Measurements from ENCODE around the gene LRG1. TPM values are rescaled to one million over a fixed set of nuclear protein-coding genes. Genes with fewer than 3 reads are reported as not detected.
"Not testable (repeated sequence)": the region's sequence is repeated elsewhere in the genome, so short reads cannot be mapped to it uniquely, and the experiment has no call there.

The LRG1 gene
- total RNA-seq, 1 donor from 2014 or later, result not detected

DNA sequence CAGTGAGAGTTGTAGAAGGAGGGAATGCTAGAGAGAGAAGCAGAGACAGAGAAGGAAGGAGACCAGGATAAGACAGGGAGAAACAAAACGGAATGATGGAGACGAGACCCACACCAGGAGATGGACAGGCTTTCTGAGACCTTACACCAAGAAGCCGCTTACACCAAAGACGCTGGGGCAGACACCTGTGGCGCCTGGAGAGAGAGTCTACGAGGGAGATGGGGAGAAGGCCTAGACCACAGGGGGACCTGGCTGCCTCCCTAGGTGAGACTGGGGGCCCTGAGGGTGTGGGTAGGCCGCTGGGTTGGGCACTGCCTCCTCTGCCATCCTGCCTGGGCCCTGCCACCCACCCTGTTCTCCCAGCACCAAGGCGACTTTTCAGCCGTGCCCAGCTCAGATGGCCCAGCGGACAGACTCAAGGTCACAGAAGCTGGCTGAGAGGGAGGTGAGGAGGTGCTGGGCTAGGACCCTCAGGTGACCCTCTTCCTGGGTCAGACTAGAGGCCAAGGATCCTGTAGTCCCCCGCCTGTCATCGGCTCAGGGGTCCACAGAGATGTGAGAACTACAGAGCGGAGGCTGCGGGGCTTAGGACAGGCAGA, 9.8 kb downstream of the LRG1 start:
- no peak for DNase-seq (ENCODE audit: low spot score)
- H3K27me3 Mint-ChIP-seq (ENCODE audit: insufficient read depth, low read depth), result peaks cover 12% of the 10 kb centered on the region
- H3K9me3 Mint-ChIP-seq, result no peaks in the 10 kb centered on the region
- H3K27ac Mint-ChIP-seq, result no peak overlapping the region
- Histone ChIP-seq H3K27me3 (peaks cover 20% of the 10 kb centered on the region), H3K36me3 (no peaks in the 10 kb centered on the region), H3K4me2 (no peak overlapping the region), H3K27ac (no peak overlapping the region), H3K9me3 (ENCODE audit: low read depth) (no peaks in the 10 kb centered on the region), H3K4me1 (peaks cover 3% of the 10 kb centered on the region), H3K4me3 (no peak overlapping the region), H4K20me1 (ENCODE audit: low read depth) (peaks cover 6% of the 10 kb centered on the region), H2AFZ (replicated peaks) (no peak overlapping the region), H3K9ac (no peak overlapping the region), H3K79me2 (ENCODE audit: low read depth) (no peaks in the 10 kb centered on the region), H3F3A (ENCODE audit: low read depth) (no peaks in the 10 kb centered on the region)
- no peaks in the 10 kb centered on the region for H3K36me3 Mint-ChIP-seq
- no peak for TF ChIP-seq EZH2phosphoT487 (IDR thresholded peaks at IDR 0.05)
- TF ChIP-seq EZH2 (IDR thresholded peaks at IDR 0.05), result no peak
- TF ChIP-seq, protein P1, sequence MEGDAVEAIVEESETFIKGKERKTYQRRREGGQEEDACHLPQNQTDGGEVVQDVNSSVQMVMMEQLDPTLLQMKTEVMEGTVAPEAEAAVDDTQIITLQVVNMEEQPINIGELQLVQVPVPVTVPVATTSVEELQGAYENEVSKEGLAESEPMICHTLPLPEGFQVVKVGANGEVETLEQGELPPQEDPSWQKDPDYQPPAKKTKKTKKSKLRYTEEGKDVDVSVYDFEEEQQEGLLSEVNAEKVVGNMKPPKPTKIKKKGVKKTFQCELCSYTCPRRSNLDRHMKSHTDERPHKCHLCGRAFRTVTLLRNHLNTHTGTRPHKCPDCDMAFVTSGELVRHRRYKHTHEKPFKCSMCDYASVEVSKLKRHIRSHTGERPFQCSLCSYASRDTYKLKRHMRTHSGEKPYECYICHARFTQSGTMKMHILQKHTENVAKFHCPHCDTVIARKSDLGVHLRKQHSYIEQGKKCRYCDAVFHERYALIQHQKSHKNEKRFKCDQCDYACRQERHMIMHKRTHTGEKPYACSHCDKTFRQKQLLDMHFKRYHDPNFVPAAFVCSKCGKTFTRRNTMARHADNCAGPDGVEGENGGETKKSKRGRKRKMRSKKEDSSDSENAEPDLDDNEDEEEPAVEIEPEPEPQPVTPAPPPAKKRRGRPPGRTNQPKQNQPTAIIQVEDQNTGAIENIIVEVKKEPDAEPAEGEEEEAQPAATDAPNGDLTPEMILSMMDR (IDR thresholded peaks at IDR 0.05), result no peak
- H3K4me1 Mint-ChIP-seq, result peaks cover 4% of the 10 kb centered on the region
- H3K4me3 Mint-ChIP-seq, result no peak overlapping the region

DNA sequence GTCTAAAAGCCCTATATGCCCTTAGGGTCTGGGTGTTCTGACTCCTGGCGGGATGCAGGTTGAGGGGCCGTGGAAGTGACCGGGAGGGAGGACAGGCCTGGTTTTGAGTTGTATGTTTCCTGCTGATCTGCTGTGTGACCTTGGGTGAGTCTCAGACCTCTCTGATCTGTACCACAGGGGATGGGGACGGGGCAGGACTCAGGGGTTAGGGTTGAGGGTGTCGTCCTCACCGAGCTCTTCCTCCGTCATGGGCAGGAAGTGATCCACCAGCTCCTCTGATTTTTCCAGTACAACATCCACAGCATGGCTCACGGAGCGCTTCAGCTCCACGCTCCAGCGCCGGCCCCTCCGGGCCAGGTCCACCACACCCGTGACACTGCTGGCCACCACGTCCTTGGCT, 11.0 kb downstream of the LRG1 start:
- peaks cover 9% of the 10 kb centered on the region for H3K27me3 ChIP-seq
- no peak for DNase-seq (ENCODE audit: low spot score)
- Mint-ChIP-seq H3K4me1 (peaks cover 4% of the 10 kb centered on the region), H3K27ac (no peak overlapping the region), H3K36me3 (no peaks in the 10 kb centered on the region), H3K4me3 (no peak overlapping the region), H3K27me3 (ENCODE audit: insufficient read depth, low read depth) (peaks cover 9% of the 10 kb centered on the region), H3K9me3 (no peaks in the 10 kb centered on the region)
- H3K9me3 ChIP-seq (ENCODE audit: low read depth), result no peaks in the 10 kb centered on the region
- no peak overlapping the region for H3K4me3 ChIP-seq
- no peak overlapping the region for H3K27ac ChIP-seq
- no peak overlapping the region for H3K4me2 ChIP-seq
- H3K9ac ChIP-seq, result no peak overlapping the region
- H4K20me1 ChIP-seq (ENCODE audit: low read depth), result no peaks in the 10 kb centered on the region
- TF ChIP-seq, protein P1 (IDR thresholded peaks at IDR 0.05), result no peak
- no peaks in the 10 kb centered on the region for H3F3A ChIP-seq (ENCODE audit: low read depth)
- no peaks in the 10 kb centered on the region for H3K79me2 ChIP-seq (ENCODE audit: low read depth)
- no peaks in the 10 kb centered on the region for H3K4me1 ChIP-seq
- no peaks in the 10 kb centered on the region for H3K36me3 ChIP-seq
- no peak overlapping the region for H2AFZ ChIP-seq (replicated peaks)

DNA sequence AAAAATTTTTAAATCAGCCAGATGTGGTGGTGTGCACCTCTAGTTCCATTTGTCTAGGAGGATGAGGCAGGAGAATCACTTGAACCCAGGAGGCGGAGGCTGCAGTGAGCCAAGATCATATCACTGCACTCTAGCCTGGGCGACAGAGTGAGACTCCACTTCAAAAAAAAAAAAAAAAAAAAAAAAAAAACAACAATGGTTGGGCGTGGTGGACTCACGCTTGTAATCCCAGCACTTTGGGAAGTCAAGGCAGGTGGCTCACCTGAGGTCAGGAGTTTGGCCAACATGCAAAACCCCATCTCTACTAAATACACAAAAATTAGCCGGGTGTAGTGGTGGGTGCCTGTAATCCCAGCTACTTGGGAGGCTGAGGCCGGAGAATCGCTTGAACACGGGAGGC, 12.5 kb downstream of the LRG1 start:
- not testable (repeated sequence) for H3K4me3 ChIP-seq; H2AFZ ChIP-seq (replicated peaks); H3K9ac ChIP-seq; H3K4me2 ChIP-seq; H3K36me3 ChIP-seq; H3K79me2 ChIP-seq (ENCODE audit: low read depth); H3K36me3 Mint-ChIP-seq; H3K4me1 ChIP-seq; DNase-seq (ENCODE audit: low spot score); H3K27ac Mint-ChIP-seq; H3K4me3 Mint-ChIP-seq; H3K27ac ChIP-seq; H3F3A ChIP-seq (ENCODE audit: low read depth); H4K20me1 ChIP-seq (ENCODE audit: low read depth); H3K9me3 Mint-ChIP-seq; H3K27me3 Mint-ChIP-seq (ENCODE audit: insufficient read depth, low read depth); H3K27me3 ChIP-seq; H3K9me3 ChIP-seq (ENCODE audit: low read depth); H3K4me1 Mint-ChIP-seq

DNA sequence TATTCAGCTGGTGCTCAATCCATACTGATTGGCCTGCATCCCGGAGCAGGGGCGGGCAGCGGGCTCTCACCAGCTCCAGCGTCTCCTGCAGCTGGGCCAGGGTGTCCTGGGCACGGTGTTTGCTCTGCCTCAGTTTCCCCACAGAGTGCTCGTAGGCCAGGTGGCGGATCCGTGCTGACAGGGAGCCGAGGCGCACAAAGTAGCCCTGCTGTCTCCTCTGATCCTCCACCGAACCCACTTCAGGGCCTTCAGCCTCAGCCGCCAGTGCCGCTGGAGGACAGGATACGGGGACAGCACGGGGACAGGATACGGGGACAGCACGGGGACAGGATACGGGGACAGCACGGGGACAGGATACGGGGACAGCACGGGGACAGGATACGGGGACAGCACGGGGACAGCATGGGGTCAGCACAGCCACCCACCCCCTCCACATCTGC, 14.3 kb downstream of the LRG1 start:
- TF ChIP-seq EZH2phosphoT487 (IDR thresholded peaks at IDR 0.05) (no peak), EZH2 (IDR thresholded peaks at IDR 0.05) (no peak)
- TF ChIP-seq, protein P1 (IDR thresholded peaks at IDR 0.05), result no peak
- H3K36me3 Mint-ChIP-seq, result no peaks in the 10 kb centered on the region

More for the DNA sequence above, 14.3 kb downstream of the LRG1 start:
- no peak overlapping the region for H3K27ac Mint-ChIP-seq
- Histone ChIP-seq H3F3A (ENCODE audit: low read depth) (no peaks in the 10 kb centered on the region), H3K9me3 (ENCODE audit: low read depth) (no peaks in the 10 kb centered on the region), H3K4me1 (no peaks in the 10 kb centered on the region), H3K27ac (no peak overlapping the region), H3K36me3 (no peaks in the 10 kb centered on the region), H3K4me3 (no peak overlapping the region), H3K4me2 (no peak overlapping the region), H3K27me3 (peaks cover 7% of the 10 kb centered on the region), H4K20me1 (ENCODE audit: low read depth) (peaks cover 3% of the 10 kb centered on the region), H2AFZ (replicated peaks) (no peak overlapping the region), H3K9ac (no peak overlapping the region), H3K79me2 (ENCODE audit: low read depth) (no peaks in the 10 kb centered on the region)
- no peak for DNase-seq (ENCODE audit: low spot score)
- H3K4me3 Mint-ChIP-seq, result no peak overlapping the region
- no peaks in the 10 kb centered on the region for H3K9me3 Mint-ChIP-seq
- no peaks in the 10 kb centered on the region for H3K4me1 Mint-ChIP-seq
- peaks cover 8% of the 10 kb centered on the region for H3K27me3 Mint-ChIP-seq (ENCODE audit: insufficient read depth, low read depth)
